ENCODE results near the gene C16orf54.
"Not testable (repeated sequence)": the region's sequence is repeated elsewhere in the genome, so short reads cannot be mapped to it uniquely, and the experiment has no call there.

Gene C16orf54

GRCh38 chr16:29738514-29738913 lies 7.3 kb downstream of the C16orf54 start:
- no peak for DNase-seq

GRCh38 chr16:29737713-29738112 lies 8.1 kb downstream of the C16orf54 start:
- no peak for DNase-seq

- no peak for DNase-seq
These were observed 9.0 kb downstream of the C16orf54 start for GRCh38 chr16:29736764-29737163.

- no peak for DNase-seq
These were observed 9.7 kb downstream of the C16orf54 start for GRCh38 chr16:29736112-29736511.

- DNase-seq, result no peak
These were observed 11.0 kb downstream of the C16orf54 start for GRCh38 chr16:29734786-29735185.

GRCh38 chr16:29731768-29732601 lies 13.8 kb downstream of the C16orf54 start:
- DNase-seq, result not testable (repeated sequence)

- no peak for DNase-seq
These were observed 15.1 kb downstream of the C16orf54 start for GRCh38 chr16:29730649-29731048.

GRCh38 chr16:29729116-29729521 lies 16.7 kb downstream of the C16orf54 start:
- peak; percentile 52 for DNase-seq

- DNase-seq, result no peak
These were observed 18.3 kb downstream of the C16orf54 start for GRCh38 chr16:29727452-29727851.

- DNase-seq, result no peak
These were observed 18.9 kb downstream of the C16orf54 start for GRCh38 chr16:29726845-29727377.

GRCh38 chr16:29721167-29721879 lies 24.5 kb downstream of the C16orf54 start:
- DNase-seq, result not testable (repeated sequence)

- no peak for DNase-seq
These were observed 25.1 kb downstream of the C16orf54 start for GRCh38 chr16:29720703-29721102.

GRCh38 chr16:29719063-29719462 lies 26.7 kb downstream of the C16orf54 start:
- DNase-seq, result no peak

GRCh38 chr16:29717113-29717512 lies 28.7 kb downstream of the C16orf54 start:
- DNase-seq, result no peak

- no peak for DNase-seq
These were observed 30.8 kb downstream of the C16orf54 start for GRCh38 chr16:29714972-29715371.

GRCh38 chr16:29714396-29714795 lies 31.4 kb downstream of the C16orf54 start:
- no peak for DNase-seq

GRCh38 chr16:29712809-29713208 lies 33.0 kb downstream of the C16orf54 start:
- DNase-seq, result no peak

- no peak for DNase-seq
These were observed 35.3 kb downstream of the C16orf54 start for GRCh38 chr16:29710227-29711219.

- not testable (repeated sequence) for DNase-seq
These were observed 36.1 kb downstream of the C16orf54 start for GRCh38 chr16:29709657-29710056.

- DNase-seq, result no peak
These were observed 36.7 kb downstream of the C16orf54 start for GRCh38 chr16:29708917-29709600.

GRCh38 chr16:29707160-29707559 lies 38.6 kb downstream of the C16orf54 start:
- DNase-seq, result not testable (repeated sequence)

GRCh38 chr16:29705030-29705429 lies 40.8 kb downstream of the C16orf54 start:
- DNase-seq, result no peak
